GM21528 (cell line): ENCODE measurements around the gene TDRD9.
"Not testable (repeated sequence)": the region's sequence is repeated elsewhere in the genome, so short reads cannot be mapped to it uniquely, and the experiment has no call there.

Source experiments
- ATAC-seq: cut with Tn5 transposase; IDR thresholded peaks from one replicate; pipeline ENCODE4 v1.9.1; 2021; ENCODE audit warnings: mild to moderate bottlenecking, moderate library complexity; ENCODE audit not compliant: unreplicated experiment, low FRiP score

TDRD9 gene

GRCh38 chr14:103969961-103970360 is 41.7 kb downstream of the TDRD9 start:
- no peak for ATAC-seq

GRCh38 chr14:103973354-103973753 is 45.1 kb downstream of the TDRD9 start:
- no peak for ATAC-seq

- no peak for ATAC-seq
These were observed 46.3 kb downstream of the TDRD9 start for GRCh38 chr14:103974575-103974974.

- ATAC-seq = not testable (repeated sequence)
These were observed 52.5 kb downstream of the TDRD9 start for GRCh38 chr14:103980623-103981238.

- ATAC-seq = no peak
These were observed 55.9 kb downstream of the TDRD9 start for GRCh38 chr14:103984196-103984595.

- ATAC-seq = no peak
These were observed 60.8 kb downstream of the TDRD9 start for GRCh38 chr14:103989034-103989433.

- ATAC-seq = no peak
These were observed 61.7 kb downstream of the TDRD9 start for GRCh38 chr14:103989964-103990363.

- ATAC-seq = no peak
These were observed 66.4 kb downstream of the TDRD9 start for GRCh38 chr14:103994535-103995184.

GRCh38 chr14:103995876-103996275 is 67.6 kb downstream of the TDRD9 start:
- ATAC-seq = no peak

- no peak for ATAC-seq
These were observed 69.1 kb downstream of the TDRD9 start for GRCh38 chr14:103997391-103997790.

GRCh38 chr14:103998027-103998426 is 69.8 kb downstream of the TDRD9 start:
- ATAC-seq = no peak

- no peak for ATAC-seq
These were observed 71.7 kb downstream of the TDRD9 start for GRCh38 chr14:103999795-104000440.

GRCh38 chr14:104001003-104001402 is 72.7 kb downstream of the TDRD9 start:
- no peak for ATAC-seq

GRCh38 chr14:104003616-104004015 is 75.4 kb downstream of the TDRD9 start:
- no peak for ATAC-seq

GRCh38 chr14:104004849-104005248 is 76.6 kb downstream of the TDRD9 start:
- ATAC-seq = no peak

GRCh38 chr14:104005489-104005888 is 77.2 kb downstream of the TDRD9 start:
- ATAC-seq = no peak

- ATAC-seq = no peak
These were observed 78.9 kb downstream of the TDRD9 start for GRCh38 chr14:104007121-104007520.

GRCh38 chr14:104009297-104009696 is 81.0 kb downstream of the TDRD9 start:
- ATAC-seq = no peak

GRCh38 chr14:104011824-104012517 is 83.7 kb downstream of the TDRD9 start:
- no peak for ATAC-seq

- no peak for ATAC-seq
These were observed 86.5 kb downstream of the TDRD9 start for GRCh38 chr14:104014764-104015163.
